ENCODE results near the gene ERVH48-1. TPM values are rescaled to one million over a fixed set of nuclear protein-coding genes. Genes with fewer than 3 reads are reported as not detected.
A peak's percentile ranks its signal among the peaks of the same experiment; 100 is the strongest.
"Not testable (repeated sequence)": the region's sequence is repeated elsewhere in the genome, so short reads cannot be mapped to it uniquely, and the experiment has no call there.

The ERVH48-1 gene
- total and polyA plus RNA-seq, 2 experiments from 2014 or later = 0.11 to 0.42 TPM

DNA sequence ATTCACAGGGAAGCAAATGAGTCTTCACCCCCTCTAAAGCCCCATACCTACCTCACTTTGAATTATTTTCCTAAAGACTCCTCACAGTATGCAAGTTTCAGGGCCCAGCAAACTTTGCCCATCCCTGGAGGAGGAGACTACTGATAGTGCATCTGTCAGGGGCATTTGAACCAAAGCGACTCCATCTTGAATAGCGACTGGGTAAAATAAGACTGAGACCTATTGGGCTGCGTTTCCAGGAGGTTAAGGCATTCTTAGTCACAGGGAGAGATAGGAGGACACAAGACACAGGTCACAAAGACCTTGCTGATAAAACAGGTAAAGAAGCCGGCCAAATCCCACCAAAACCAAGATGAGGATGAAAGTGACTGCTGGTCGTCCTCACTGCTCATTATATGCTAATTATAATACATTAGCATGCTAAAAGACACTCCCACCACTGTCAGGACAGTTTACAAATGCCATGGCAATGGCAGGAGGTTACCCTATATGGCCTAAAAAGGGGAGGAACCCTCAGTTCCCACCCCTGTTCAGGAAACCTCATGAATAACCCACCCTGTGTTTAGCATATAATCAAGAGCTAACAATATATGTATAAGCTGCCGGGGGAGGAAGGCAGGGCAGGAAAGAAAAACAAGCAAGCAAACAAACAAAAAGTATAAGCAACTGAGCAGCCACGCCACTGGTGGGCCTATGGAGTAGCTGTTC, 45.7 kb upstream of the ERVH48-1 start:
- no peak for DNase-seq (ENCODE audit: low read depth in 1 of 2, low spot score in 1 of 2)
- H3K36me3 ChIP-seq = no peaks in the 10 kb centered on the region
- peak overlapping the region; percentile 67 for H3K27ac ChIP-seq
- no peak overlapping the region for H3K4me3 ChIP-seq
- peaks cover 18% of the 10 kb centered on the region for H3K4me1 ChIP-seq (ENCODE audit: low read depth)
- H3K27me3 ChIP-seq = no peaks in the 10 kb centered on the region
- TF ChIP-seq, protein P1, sequence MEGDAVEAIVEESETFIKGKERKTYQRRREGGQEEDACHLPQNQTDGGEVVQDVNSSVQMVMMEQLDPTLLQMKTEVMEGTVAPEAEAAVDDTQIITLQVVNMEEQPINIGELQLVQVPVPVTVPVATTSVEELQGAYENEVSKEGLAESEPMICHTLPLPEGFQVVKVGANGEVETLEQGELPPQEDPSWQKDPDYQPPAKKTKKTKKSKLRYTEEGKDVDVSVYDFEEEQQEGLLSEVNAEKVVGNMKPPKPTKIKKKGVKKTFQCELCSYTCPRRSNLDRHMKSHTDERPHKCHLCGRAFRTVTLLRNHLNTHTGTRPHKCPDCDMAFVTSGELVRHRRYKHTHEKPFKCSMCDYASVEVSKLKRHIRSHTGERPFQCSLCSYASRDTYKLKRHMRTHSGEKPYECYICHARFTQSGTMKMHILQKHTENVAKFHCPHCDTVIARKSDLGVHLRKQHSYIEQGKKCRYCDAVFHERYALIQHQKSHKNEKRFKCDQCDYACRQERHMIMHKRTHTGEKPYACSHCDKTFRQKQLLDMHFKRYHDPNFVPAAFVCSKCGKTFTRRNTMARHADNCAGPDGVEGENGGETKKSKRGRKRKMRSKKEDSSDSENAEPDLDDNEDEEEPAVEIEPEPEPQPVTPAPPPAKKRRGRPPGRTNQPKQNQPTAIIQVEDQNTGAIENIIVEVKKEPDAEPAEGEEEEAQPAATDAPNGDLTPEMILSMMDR (IDR thresholded peaks at IDR 0.05; ENCODE audit: low read depth, low read length) = no peak
- no peaks in the 10 kb centered on the region for H3K9me3 ChIP-seq (ENCODE audit: low read depth)

DNA sequence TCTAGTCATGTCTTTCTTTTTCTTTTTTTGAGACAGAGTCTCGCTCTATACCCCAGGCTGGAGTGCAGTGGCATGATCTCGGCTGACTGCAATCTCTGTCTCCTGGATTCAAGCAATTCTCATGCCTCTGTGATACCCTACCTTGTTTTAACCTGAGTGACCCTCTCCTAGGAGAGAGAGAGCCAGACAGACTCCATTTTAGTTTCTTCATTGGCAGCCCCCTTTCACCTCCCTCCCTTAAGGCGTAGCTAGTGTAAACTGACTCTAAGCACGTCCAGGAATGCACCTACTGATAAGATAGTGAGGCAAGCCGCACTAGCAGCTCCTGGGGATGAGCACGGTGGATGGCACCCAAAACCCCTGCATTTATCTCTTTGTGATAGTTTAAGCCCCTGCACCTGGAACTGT, 43.8 kb upstream of the ERVH48-1 start:
- no peak overlapping the region for H3K4me3 ChIP-seq
- H3K27ac ChIP-seq = peak overlapping the region; percentile 68
- peak in 1 of 2 donors; percentile 12 for DNase-seq (ENCODE audit: low read depth in 1 of 2, low spot score in 1 of 2)
- H3K9me3 ChIP-seq (ENCODE audit: low read depth) = no peaks in the 10 kb centered on the region
- H3K4me1 ChIP-seq (ENCODE audit: low read depth) = peaks cover 14% of the 10 kb centered on the region
- TF ChIP-seq, protein P1 (IDR thresholded peaks at IDR 0.05; ENCODE audit: low read depth, low read length) = no peak
- no peaks in the 10 kb centered on the region for H3K27me3 ChIP-seq
- H3K36me3 ChIP-seq = no peaks in the 10 kb centered on the region

DNA sequence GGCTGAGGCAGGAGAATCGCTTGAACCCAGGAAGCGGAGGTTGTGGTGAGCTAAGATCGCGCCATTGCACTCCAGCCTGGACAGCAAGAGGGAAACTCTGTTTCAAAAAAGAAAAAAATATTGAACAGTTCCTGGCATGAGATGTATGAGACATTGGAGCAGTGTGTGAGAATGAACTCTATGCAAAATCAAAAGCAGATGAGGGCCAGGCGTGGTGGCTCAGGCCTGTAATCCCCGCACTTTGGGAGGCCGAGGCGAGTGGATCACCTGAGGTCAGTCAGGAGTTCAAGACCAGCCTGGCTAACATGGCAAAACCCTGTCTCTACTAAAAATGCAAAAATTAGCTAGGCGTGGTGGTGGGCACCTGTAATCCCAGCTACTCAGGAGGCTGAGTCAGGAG, 42.2 kb upstream of the ERVH48-1 start:
- DNase-seq (ENCODE audit: low read depth in 1 of 2, low spot score in 1 of 2); H3K4me1 ChIP-seq (ENCODE audit: low read depth); H3K36me3 ChIP-seq; H3K27me3 ChIP-seq; H3K4me3 ChIP-seq; H3K9me3 ChIP-seq (ENCODE audit: low read depth); H3K27ac ChIP-seq: not testable (repeated sequence)

DNA sequence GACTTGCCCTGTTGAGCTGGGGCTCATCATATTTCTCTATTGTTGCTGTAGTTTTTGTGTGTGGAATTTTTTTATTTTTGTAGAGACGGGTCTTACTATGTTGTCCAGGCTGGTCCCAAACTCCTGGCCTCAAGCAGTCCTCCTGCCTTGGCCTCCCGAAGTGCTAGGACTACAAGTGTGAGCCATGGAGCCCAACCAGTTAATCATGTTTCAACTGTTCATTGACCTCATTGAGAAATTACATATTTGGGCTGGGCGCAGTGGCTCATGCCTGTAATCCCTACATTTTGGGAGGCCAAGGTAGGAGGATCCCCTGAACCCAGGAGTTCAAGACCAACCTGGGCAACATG, 39.8 kb upstream of the ERVH48-1 start:
- Histone ChIP-seq H3K9me3 (ENCODE audit: low read depth) (no peaks in the 10 kb centered on the region), H3K36me3 (no peaks in the 10 kb centered on the region), H3K27ac (no peak overlapping the region), H3K27me3 (no peaks in the 10 kb centered on the region), H3K4me3 (no peak overlapping the region), H3K4me1 (ENCODE audit: low read depth) (peaks cover 8% of the 10 kb centered on the region)
- TF ChIP-seq, protein P1 (IDR thresholded peaks at IDR 0.05; ENCODE audit: low read depth, low read length) = no peak
- DNase-seq (ENCODE audit: low read depth in 1 of 2, low spot score in 1 of 2) = no peak

DNA sequence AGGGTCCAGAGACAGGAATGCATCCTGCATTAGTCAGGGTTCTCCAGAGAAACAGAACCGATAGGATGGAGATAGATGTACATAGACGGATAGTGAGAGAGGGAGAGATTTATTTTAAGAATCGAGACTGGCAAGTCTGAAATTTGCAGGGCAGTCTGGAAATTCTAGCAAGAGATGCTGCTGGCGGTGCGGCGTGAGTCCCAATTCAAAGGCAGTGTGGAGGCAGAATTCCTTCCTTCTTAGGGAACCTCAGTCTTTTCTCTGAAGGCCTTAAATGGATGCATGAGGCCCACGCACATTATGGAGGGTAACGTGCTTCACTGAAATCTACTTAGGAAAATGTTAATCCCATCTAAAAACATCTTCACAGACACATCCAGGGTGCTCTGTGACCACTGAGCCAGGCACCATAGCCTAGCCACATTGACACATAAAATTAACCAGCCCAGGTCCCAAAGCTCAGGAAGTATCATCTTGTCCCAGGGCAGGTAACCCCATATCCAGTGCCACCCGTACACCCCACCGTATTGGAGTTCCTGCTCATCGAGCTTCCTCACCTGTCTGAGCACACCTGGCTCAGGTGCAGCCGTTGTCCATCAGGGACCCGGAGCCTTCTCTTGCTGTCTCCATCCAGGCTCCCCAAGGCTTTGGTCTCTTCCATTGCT, 39.2 kb upstream of the ERVH48-1 start:
- TF ChIP-seq, protein P1 (IDR thresholded peaks at IDR 0.05; ENCODE audit: low read depth, low read length) = no peak
- no peak overlapping the region for H3K4me3 ChIP-seq
- no peaks in the 10 kb centered on the region for H3K27me3 ChIP-seq
- H3K4me1 ChIP-seq (ENCODE audit: low read depth) = peaks cover 8% of the 10 kb centered on the region
- no peaks in the 10 kb centered on the region for H3K36me3 ChIP-seq
- DNase-seq (ENCODE audit: low read depth in 1 of 2, low spot score in 1 of 2) = no peak
- H3K9me3 ChIP-seq (ENCODE audit: low read depth) = no peaks in the 10 kb centered on the region
- H3K27ac ChIP-seq = peak overlapping the region; percentile 56

DNA sequence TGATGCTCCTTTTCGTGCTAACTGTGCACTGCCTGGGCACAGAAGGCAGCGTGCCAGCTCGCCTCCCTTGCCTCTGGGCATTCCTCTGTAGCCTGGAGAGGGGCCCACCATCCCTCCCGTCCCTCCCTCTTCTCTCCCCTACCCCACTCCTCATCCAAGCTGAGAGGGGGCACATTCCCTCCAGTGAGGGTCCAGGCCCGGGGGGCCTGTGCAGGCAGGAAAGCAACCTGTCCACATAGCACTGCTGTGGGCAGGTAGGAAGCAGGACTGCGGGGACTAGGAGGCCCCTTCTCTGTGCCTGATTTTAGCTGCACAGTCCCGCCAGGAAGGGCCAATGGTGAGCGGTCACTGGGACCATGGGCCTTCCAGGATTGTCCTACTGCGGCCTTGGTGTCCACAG, 38.7 kb upstream of the ERVH48-1 start:
- TF ChIP-seq, protein P1 (IDR thresholded peaks at IDR 0.05; ENCODE audit: low read depth, low read length) = no peak
- DNase-seq (ENCODE audit: low read depth in 1 of 2, low spot score in 1 of 2) = no peak
- no peaks in the 10 kb centered on the region for H3K36me3 ChIP-seq
- no peaks in the 10 kb centered on the region for H3K9me3 ChIP-seq (ENCODE audit: low read depth)
- H3K4me3 ChIP-seq = no peak overlapping the region
- H3K27me3 ChIP-seq = no peaks in the 10 kb centered on the region
- peak overlapping the region; percentile 56 for H3K27ac ChIP-seq
- H3K4me1 ChIP-seq (ENCODE audit: low read depth) = peaks cover 4% of the 10 kb centered on the region
